GM18517 (cell line): Measurements from ENCODE around the gene MPIG6B.

Experiments
- ATAC-seq: cut with Tn5 transposase; IDR thresholded peaks from one replicate; pipeline ENCODE4 v1.9.1; 2021; ENCODE audit warnings: mild to moderate bottlenecking, moderate library complexity; ENCODE audit not compliant: unreplicated experiment

MPIG6B gene

GRCh38 chr6:31765559-31765909 is 42.4 kb downstream of the MPIG6B start:
- ATAC-seq: no peak

- no peak for ATAC-seq
Observed at GRCh38 chr6:31765910-31766794, 43.0 kb downstream of the MPIG6B start.

GRCh38 chr6:31767096-31767645 is 44.0 kb downstream of the MPIG6B start:
- ATAC-seq: no peak

GRCh38 chr6:31768363-31769257 is 45.4 kb downstream of the MPIG6B start:
- no peak for ATAC-seq

- ATAC-seq: no peak
Observed at GRCh38 chr6:31769684-31770371, 46.7 kb downstream of the MPIG6B start.

GRCh38 chr6:31770860-31771259 is 47.7 kb downstream of the MPIG6B start:
- ATAC-seq: no peak

- ATAC-seq: no peak
Observed at GRCh38 chr6:31771992-31772358, 48.8 kb downstream of the MPIG6B start.

- no peak for ATAC-seq
Observed at GRCh38 chr6:31775184-31775583, 52.0 kb downstream of the MPIG6B start.

GRCh38 chr6:31775633-31776484 is 52.7 kb downstream of the MPIG6B start:
- ATAC-seq: no peak
